Measurements from ENCODE around the gene SLC35D2.

Gene SLC35D2

DNA sequence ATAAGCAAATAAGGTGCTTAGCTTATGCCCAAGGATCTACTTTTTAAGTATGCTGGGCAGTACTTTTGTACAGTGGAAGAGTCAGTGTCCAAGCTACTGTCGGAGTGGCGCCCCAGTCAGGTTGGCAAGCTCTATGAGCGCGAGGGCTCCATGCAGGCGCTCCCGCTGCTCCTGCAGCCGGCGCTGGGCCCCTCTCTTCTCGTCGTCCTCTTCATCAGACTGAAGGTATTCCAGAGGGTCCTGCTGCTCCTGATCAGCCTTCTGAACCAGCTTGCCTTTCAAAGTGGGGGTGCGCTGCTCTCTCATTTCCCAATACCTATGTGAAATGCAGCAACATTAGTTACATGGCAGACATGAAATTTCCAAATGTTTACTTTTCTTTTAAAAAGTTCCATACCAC, 4.6 kb upstream of the SLC35D2 start:
- no peak for DNase-seq (ENCODE audit: low read depth)
- no peak overlapping the region for H3K4me3 ChIP-seq (ENCODE audit: low read depth, low read length)
- TF ChIP-seq, protein P1, sequence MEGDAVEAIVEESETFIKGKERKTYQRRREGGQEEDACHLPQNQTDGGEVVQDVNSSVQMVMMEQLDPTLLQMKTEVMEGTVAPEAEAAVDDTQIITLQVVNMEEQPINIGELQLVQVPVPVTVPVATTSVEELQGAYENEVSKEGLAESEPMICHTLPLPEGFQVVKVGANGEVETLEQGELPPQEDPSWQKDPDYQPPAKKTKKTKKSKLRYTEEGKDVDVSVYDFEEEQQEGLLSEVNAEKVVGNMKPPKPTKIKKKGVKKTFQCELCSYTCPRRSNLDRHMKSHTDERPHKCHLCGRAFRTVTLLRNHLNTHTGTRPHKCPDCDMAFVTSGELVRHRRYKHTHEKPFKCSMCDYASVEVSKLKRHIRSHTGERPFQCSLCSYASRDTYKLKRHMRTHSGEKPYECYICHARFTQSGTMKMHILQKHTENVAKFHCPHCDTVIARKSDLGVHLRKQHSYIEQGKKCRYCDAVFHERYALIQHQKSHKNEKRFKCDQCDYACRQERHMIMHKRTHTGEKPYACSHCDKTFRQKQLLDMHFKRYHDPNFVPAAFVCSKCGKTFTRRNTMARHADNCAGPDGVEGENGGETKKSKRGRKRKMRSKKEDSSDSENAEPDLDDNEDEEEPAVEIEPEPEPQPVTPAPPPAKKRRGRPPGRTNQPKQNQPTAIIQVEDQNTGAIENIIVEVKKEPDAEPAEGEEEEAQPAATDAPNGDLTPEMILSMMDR (IDR thresholded peaks at IDR 0.05; ENCODE audit: insufficient read depth, low read depth, low read length, missing control alignments) = no peak

DNA sequence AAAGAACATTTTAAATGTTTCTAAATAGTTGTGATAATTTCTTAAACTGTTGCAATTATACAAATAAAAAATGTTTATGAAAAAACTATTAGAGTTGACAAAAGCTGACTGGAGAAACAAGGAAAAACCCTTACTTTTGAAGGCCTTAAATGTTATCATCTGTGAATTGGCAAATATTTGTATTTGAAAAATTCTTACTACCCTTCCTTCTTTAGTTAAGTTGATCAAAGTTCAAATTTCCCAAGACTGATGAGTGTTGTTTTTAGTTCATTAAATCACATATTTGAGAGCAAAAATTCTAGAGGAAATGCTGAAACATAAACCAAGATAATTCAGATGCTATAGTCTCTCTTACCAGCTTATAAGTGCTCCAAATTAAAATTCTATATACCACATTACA, 2.6 kb upstream of the SLC35D2 start:
- TF ChIP-seq, protein P1 (IDR thresholded peaks at IDR 0.05; ENCODE audit: insufficient read depth, low read depth, low read length, missing control alignments) = no peak
- DNase-seq (ENCODE audit: low read depth) = no peak
- no peak overlapping the region for H3K4me3 ChIP-seq (ENCODE audit: low read depth, low read length)

DNA sequence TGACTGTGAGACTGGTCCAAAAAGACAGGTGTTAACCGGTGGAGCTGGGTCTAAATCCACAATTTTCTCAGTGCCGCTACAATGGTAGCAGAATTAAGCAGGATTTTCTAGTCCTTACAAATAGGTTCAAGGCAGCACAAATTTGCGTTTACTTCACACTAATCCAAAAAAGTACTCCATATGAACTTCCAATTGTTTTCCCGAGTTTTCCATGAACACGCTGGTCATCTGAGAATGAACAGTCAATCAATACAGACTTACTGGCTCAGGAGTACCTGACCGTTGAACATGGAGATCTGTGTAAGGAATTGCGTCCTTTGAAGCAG, 709 bp downstream of the SLC35D2 start:
- TF ChIP-seq, protein P1 (IDR thresholded peaks at IDR 0.05; ENCODE audit: insufficient read depth, low read depth, low read length, missing control alignments) = no peak
- DNase-seq (ENCODE audit: low read depth) = no peak
- H3K4me3 ChIP-seq (ENCODE audit: low read depth, low read length) = peak overlapping the region; percentile 38

DNA sequence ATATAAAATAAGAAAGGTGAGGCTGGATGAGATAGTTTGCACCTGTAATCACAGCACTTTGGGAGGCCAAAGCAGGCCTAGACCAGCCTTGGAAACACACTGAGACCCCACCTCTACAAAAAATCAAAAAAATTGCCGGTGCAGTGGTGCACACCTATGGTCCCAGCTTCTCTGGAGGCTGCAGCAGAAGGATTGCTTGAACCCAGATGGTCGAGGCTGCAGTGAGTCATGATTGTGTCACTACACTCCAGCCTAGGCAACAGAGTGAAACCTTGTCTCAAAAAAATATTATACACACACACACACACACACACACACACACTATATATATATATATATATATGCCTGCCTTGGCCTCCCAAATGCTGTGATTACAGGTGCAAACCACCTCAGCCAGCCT, 1.3 kb downstream of the SLC35D2 start:
- H3K4me3 ChIP-seq (ENCODE audit: low read depth, low read length) = no peak overlapping the region
- no peak for DNase-seq (ENCODE audit: low read depth)
- TF ChIP-seq, protein P1 (IDR thresholded peaks at IDR 0.05; ENCODE audit: insufficient read depth, low read depth, low read length, missing control alignments) = no peak

DNA sequence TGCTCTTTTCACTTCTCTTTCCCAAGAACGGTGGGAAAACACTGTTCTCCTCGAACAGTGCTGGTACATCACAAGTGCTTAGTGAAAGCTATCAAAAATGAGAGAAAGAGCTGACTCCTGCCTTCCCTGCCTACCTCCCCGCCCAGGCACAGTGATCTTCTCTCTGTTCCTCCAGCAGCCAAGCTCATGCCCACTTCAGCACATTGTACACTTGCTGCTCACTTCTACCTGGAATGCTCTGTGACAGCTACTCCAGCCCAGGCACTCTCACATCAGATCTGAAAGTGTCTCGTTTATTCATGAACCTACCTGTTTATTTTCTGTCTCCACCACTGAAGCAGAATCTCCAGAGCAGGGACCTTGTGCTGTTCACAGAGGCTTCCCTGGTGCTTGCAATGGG, 1.8 kb downstream of the SLC35D2 start:
- DNase-seq (ENCODE audit: low read depth) = no peak
- TF ChIP-seq, protein P1 (IDR thresholded peaks at IDR 0.05; ENCODE audit: insufficient read depth, low read depth, low read length, missing control alignments) = no peak
- H3K4me3 ChIP-seq (ENCODE audit: low read depth, low read length) = no peak overlapping the region

DNA sequence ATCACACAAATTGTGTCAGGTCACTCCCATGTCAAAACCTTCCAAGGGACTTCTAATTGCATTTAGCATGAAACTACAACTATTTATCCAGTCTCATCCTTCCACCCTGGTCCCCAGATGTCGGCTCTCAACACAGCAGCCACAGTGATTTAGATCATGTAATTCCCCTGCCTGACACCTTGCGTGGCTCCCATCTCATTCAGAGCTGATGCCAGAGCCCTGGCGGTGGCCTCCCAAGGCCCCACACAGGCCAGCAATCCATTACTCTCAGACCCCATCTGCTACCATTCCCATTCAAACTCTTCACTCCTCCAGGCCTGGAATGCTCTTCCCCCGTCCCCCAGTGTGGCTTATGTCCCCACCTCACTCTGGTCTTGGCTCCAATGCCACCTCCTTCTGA, 2.4 kb downstream of the SLC35D2 start:
- TF ChIP-seq, protein P1 (IDR thresholded peaks at IDR 0.05; ENCODE audit: insufficient read depth, low read depth, low read length, missing control alignments) = no peak
- H3K4me3 ChIP-seq (ENCODE audit: low read depth, low read length) = no peak overlapping the region
- DNase-seq (ENCODE audit: low read depth) = no peak

DNA sequence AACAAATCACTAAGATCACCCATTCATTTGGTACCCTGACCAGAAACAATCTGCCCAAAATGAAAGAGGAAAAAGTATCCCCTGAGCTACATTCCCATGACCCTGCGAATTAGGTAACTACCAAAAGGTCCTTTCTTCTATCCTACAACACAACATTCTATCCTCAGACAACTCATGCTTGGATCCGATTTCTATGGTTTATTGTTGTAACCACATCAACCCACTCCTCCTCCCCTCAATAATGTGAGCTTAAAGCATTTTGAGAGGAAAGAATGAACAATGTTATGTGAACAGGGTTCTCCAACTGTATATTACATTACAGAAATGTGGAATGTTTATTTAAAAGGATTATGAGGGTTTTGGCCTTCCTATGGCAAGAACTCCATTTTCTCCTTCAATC, 4.0 kb downstream of the SLC35D2 start:
- H3K4me3 ChIP-seq (ENCODE audit: low read depth, low read length) = no peak overlapping the region
- TF ChIP-seq, protein P1 (IDR thresholded peaks at IDR 0.05; ENCODE audit: insufficient read depth, low read depth, low read length, missing control alignments) = no peak
- no peak for DNase-seq (ENCODE audit: low read depth)

All from GM12865 (cell line).